ENCODE data around the gene PFN3.

Gene PFN3

GRCh38 chr5:177437623-177438022 is 37.2 kb upstream of the PFN3 start:
- DNase-seq (ENCODE audit: low read depth in 2 of 2), result no peak

- no peak for DNase-seq (ENCODE audit: low read depth in 2 of 2)
Measured at GRCh38 chr5:177435847-177436536, 35.5 kb upstream of the PFN3 start.

GRCh38 chr5:177434942-177435738 is 34.7 kb upstream of the PFN3 start:
- no peak for DNase-seq (ENCODE audit: low read depth in 2 of 2)

GRCh38 chr5:177434437-177434836 is 34.0 kb upstream of the PFN3 start:
- no peak for DNase-seq (ENCODE audit: low read depth in 2 of 2)

GRCh38 chr5:177433658-177434217 is 33.3 kb upstream of the PFN3 start:
- DNase-seq (ENCODE audit: low read depth in 2 of 2), result no peak

- DNase-seq (ENCODE audit: low read depth in 2 of 2), result no peak
Measured at GRCh38 chr5:177432839-177433657, 32.6 kb upstream of the PFN3 start.

GRCh38 chr5:177432143-177432838 is 31.8 kb upstream of the PFN3 start:
- no peak for DNase-seq (ENCODE audit: low read depth in 2 of 2)

- peak in 1 of 2 donors; percentile 37 for DNase-seq (ENCODE audit: low read depth in 2 of 2)
Measured at GRCh38 chr5:177431317-177432142, 31.1 kb upstream of the PFN3 start.

GRCh38 chr5:177430972-177431316 is 30.5 kb upstream of the PFN3 start:
- DNase-seq (ENCODE audit: low read depth in 2 of 2), result no peak

GRCh38 chr5:177430140-177430951 is 29.9 kb upstream of the PFN3 start:
- no peak for DNase-seq (ENCODE audit: low read depth in 2 of 2)

- peak; percentile 66 for DNase-seq (ENCODE audit: low read depth in 2 of 2)
Measured at GRCh38 chr5:177429248-177430040, 29.0 kb upstream of the PFN3 start.

GRCh38 chr5:177428574-177429217 is 28.2 kb upstream of the PFN3 start:
- DNase-seq (ENCODE audit: low read depth in 2 of 2), result no peak

GRCh38 chr5:177427919-177428573 is 27.6 kb upstream of the PFN3 start:
- no peak for DNase-seq (ENCODE audit: low read depth in 2 of 2)

- no peak for DNase-seq (ENCODE audit: low read depth in 2 of 2)
Measured at GRCh38 chr5:177427211-177427822, 26.9 kb upstream of the PFN3 start.

GRCh38 chr5:177426566-177427210 is 26.2 kb upstream of the PFN3 start, which contains the start of gene GRK6:
GRK6 (plus strand) TSS chr5:177426676; CDS start chr5:177426846, 170 bp downstream.
- peak in 1 of 2 donors; percentile 39 for DNase-seq (ENCODE audit: low read depth in 2 of 2)

GRCh38 chr5:177425801-177426565 is 25.5 kb upstream of the PFN3 start:
- peak; percentile 97 to 99 for DNase-seq (ENCODE audit: low read depth in 2 of 2)
